NB4 (cell line): ENCODE measurements around the gene AGT.

Source experiments
- POLR2A ChIP-seq: IDR thresholded peaks from 2 replicates; pipeline ENCODE4 v1.6.1; 2011; ENCODE audit warnings: mild to moderate bottlenecking; ENCODE audit not compliant: insufficient read length; ENCODE audit errors: extremely low read depth
- TF ChIP-seq, protein P1 (sequence below): IDR thresholded peaks from one replicate; pipeline ENCODE4 v1.5.1; 2012; ENCODE audit warnings: low read depth, low read length

DNA sequence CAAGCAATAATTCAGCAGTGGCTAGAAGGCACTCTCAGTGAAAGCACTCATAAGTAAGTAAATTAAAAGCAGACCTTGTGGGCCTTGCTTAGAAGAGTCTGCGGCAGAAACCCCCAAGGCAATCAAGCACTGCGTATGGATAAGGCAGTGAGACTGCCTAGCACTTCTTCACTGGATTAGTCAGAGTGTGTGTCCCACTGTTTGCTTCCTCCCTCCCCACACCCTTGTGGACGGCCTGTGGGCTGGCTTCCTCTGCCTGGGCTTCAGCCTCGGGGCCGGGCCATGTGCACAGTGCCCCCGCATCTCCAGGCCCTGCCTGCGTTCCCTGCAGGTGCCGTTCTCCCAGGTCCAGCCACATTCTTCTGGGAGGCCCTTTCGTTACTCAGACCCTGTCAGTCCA, 23.8 kb downstream of the AGT start:
- no peak for TF ChIP-seq POLR2A
- TF ChIP-seq, protein P1, sequence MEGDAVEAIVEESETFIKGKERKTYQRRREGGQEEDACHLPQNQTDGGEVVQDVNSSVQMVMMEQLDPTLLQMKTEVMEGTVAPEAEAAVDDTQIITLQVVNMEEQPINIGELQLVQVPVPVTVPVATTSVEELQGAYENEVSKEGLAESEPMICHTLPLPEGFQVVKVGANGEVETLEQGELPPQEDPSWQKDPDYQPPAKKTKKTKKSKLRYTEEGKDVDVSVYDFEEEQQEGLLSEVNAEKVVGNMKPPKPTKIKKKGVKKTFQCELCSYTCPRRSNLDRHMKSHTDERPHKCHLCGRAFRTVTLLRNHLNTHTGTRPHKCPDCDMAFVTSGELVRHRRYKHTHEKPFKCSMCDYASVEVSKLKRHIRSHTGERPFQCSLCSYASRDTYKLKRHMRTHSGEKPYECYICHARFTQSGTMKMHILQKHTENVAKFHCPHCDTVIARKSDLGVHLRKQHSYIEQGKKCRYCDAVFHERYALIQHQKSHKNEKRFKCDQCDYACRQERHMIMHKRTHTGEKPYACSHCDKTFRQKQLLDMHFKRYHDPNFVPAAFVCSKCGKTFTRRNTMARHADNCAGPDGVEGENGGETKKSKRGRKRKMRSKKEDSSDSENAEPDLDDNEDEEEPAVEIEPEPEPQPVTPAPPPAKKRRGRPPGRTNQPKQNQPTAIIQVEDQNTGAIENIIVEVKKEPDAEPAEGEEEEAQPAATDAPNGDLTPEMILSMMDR, result no peak
